SU-DHL-6 (cell line): ENCODE data around the gene SLC41A1.

Experiments
- CTCF ChIP-seq: fragments of 200-600 bp; sonication (generic); IDR thresholded peaks from one replicate; pipeline ENCODE4 v1.5.1; 2017; ENCODE audit warnings: antibody characterized with exemption, mild to moderate bottlenecking, low read length, moderate library complexity; ENCODE audit not compliant: insufficient read depth, poor library complexity, severe bottlenecking
- EZH2phosphoT487 ChIP-seq: fragments of 200-600 bp; sonication (generic), shearing (Covaris generic); conservative IDR thresholded peaks from 2 replicates; pipeline ENCODE4 v1.6.1; 2018; ENCODE audit warnings: mild to moderate bottlenecking, antibody characterized with exemption, low read length, moderate library complexity, mixed read lengths

- TF ChIP-seq CTCF: no peak
- no peak for TF ChIP-seq EZH2phosphoT487
Measured at GRCh38 chr1:205827623-205828022, 14.6 kb upstream of the SLC41A1 start.
